ENCODE results near the gene SREBF1. TPM values are rescaled to one million over a fixed set of nuclear protein-coding genes. Genes with fewer than 3 reads are reported as not detected.

Gene SREBF1
- total and polyA plus RNA-seq, 3 donors from 2014 or later: 142 to 256 (median 239) TPM

DNA sequence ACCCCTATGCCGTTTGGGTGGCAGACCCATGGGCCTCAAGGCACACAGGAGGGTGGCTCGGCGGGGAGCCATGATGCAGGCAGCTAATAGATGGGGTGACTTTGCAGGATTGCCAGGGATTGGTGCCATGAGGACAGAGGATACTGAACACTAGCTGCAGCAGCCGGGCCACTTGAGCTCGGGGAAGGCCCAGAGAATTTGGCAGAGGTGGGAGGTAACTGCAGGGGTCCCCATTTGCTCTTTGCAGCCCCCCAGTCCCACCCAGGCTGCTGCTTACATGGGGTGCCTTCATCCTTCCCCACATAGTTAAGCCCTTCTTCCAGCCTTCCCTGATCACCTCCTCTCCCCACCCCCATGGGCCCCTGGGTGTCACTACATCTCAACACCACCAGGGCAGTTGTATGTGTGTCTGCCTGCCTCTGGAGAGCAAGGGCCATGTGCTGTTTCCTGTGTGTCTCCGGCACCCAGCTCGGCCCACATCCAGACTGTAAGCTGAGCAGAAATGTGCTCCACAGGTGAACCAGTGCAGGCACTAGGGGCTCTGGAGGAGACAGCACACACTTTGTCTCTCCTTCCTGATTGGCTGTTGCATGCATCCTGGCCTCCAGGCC lies 52.0 kb downstream of the SREBF1 start:
- no peak for DNase-seq
- no peak overlapping the region for H3K4me3 ChIP-seq
- no peaks in the 10 kb centered on the region for H3K36me3 ChIP-seq (ENCODE audit: low read depth, missing control alignments)
- TF ChIP-seq, protein P1, sequence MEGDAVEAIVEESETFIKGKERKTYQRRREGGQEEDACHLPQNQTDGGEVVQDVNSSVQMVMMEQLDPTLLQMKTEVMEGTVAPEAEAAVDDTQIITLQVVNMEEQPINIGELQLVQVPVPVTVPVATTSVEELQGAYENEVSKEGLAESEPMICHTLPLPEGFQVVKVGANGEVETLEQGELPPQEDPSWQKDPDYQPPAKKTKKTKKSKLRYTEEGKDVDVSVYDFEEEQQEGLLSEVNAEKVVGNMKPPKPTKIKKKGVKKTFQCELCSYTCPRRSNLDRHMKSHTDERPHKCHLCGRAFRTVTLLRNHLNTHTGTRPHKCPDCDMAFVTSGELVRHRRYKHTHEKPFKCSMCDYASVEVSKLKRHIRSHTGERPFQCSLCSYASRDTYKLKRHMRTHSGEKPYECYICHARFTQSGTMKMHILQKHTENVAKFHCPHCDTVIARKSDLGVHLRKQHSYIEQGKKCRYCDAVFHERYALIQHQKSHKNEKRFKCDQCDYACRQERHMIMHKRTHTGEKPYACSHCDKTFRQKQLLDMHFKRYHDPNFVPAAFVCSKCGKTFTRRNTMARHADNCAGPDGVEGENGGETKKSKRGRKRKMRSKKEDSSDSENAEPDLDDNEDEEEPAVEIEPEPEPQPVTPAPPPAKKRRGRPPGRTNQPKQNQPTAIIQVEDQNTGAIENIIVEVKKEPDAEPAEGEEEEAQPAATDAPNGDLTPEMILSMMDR (IDR thresholded peaks at IDR 0.05): peak in 1 of 3 experiments; percentile 25
- no peak for TF ChIP-seq POLR2A (IDR thresholded peaks at IDR 0.05)
- intact Hi-C loops (cut with DNase I; ENCODE audit: low total_unique reads): no loop called here
- no peaks in the 10 kb centered on the region for H3K27me3 ChIP-seq
- H3K9me3 ChIP-seq: no peaks in the 10 kb centered on the region
- peaks cover 49% of the 10 kb centered on the region for H3K4me1 ChIP-seq
- WGBS, 2 donors: 43 to 50% methylated on average over 6 to 7 of the region's 7 CpGs
- no peak overlapping the region for H3K27ac ChIP-seq

GRCh38 chr17:17783825-17784656 lies 52.7 kb downstream of the SREBF1 start:
- peak; percentile 78 for DNase-seq
- Histone ChIP-seq H3K27ac (peak overlapping the region; percentile 67 to 87), H3K27me3 (no peaks in the 10 kb centered on the region), H3K4me1 (peaks cover 55% of the 10 kb centered on the region), H3K4me3 (peak overlapping the region; percentile 50 to 57), H3K9me3 (no peaks in the 10 kb centered on the region), H3K36me3 (ENCODE audit: low read depth, missing control alignments) (no peaks in the 10 kb centered on the region)
- intact Hi-C loops (cut with DNase I; ENCODE audit: low total_unique reads): no loop called here
- 9 to 10% methylated on average over 30 to 37 of the region's 37 CpGs for WGBS, 2 donors
- TF ChIP-seq, protein P1 (IDR thresholded peaks at IDR 0.05): no peak
- no peak for TF ChIP-seq POLR2A (IDR thresholded peaks at IDR 0.05)

DNA sequence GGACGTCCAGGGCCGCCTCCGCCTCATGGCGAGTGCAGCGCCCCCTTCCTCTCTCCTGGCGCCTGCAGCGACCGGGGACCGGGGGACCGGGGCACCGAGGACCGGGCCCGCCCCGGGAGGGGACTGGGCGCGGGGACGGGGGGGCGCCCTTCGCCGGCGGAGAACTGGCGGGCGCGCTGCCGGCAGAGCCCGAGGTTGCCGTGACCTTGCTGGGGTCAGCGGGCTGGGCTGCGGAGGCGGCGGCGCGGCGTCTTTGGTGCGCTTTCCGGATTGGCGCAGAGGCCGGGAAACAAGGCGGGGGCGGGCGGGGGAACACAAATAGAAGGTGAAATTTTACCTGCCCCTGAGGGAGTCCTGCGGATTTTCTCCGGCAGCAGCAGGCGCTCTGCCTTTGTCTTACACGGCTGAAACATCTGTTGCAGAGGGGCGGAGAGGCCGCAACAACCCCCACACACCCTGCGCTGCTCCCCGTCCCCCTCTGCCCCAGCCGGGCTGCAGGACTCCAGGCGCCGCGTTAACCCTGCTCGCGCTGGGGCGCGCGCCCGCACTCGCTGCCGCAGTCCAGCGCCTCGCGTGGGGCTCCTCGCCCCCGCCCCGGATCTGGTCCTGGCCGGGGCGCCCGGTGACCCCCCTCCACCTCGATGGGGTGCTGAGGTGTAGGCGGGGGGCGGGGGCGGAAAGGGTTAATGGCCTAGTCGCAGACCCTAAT lies 53.5 kb downstream of the SREBF1 start:
- peak overlapping the region; percentile 78 to 87 for H3K27ac ChIP-seq
- H3K9me3 ChIP-seq: no peaks in the 10 kb centered on the region
- no peaks in the 10 kb centered on the region for H3K27me3 ChIP-seq
- TF ChIP-seq POLR2A (IDR thresholded peaks at IDR 0.05): no peak
- TF ChIP-seq, protein P1 (IDR thresholded peaks at IDR 0.05): no peak
- DNase-seq: peak; percentile 82
- peaks cover 63% of the 10 kb centered on the region for H3K4me1 ChIP-seq
- 0 to 1% methylated on average over 1 to 65 of the region's 75 CpGs for WGBS, 2 donors
- intact Hi-C loops (cut with DNase I; ENCODE audit: low total_unique reads): no loop called here
- H3K36me3 ChIP-seq (ENCODE audit: low read depth, missing control alignments): no peaks in the 10 kb centered on the region
- peak overlapping the region; percentile 50 to 57 for H3K4me3 ChIP-seq

- no peak for TF ChIP-seq POLR2A (IDR thresholded peaks at IDR 0.05)
- TF ChIP-seq, protein P1 (IDR thresholded peaks at IDR 0.05): no peak
- 1% methylated on average over 28 to 55 of the region's 57 CpGs for WGBS, 2 donors
- DNase-seq: peak; percentile 41
- H3K27me3 ChIP-seq: no peaks in the 10 kb centered on the region
- H3K36me3 ChIP-seq (ENCODE audit: low read depth, missing control alignments): no peaks in the 10 kb centered on the region
- no peaks in the 10 kb centered on the region for H3K9me3 ChIP-seq
- intact Hi-C loops (cut with DNase I; ENCODE audit: low total_unique reads): no loop called here
- H3K27ac ChIP-seq: peak overlapping the region; percentile 78 to 87
- H3K4me1 ChIP-seq: peaks cover 69% of the 10 kb centered on the region
- peak overlapping the region; percentile 50 to 57 for H3K4me3 ChIP-seq
Observed at GRCh38 chr17:17782523-17783115, 54.2 kb downstream of the SREBF1 start.
